Keratinocyte (primary cell): Measurements from ENCODE around the gene PCIF1. TPM values are rescaled to one million over a fixed set of nuclear protein-coding genes. Genes with fewer than 3 reads are reported as not detected.

Experiments used
- DNase-seq: peaks from one replicate; pipeline ENCODE4 v3.0.0-alpha.2; 2011; ENCODE audit warnings: low read depth, missing footprints, low spot score
- FAIRE-seq: peaks from 2 replicates; lab custom pipeline; 2011; peaks lifted over from hg19 to GRCh38; lab: Jason Lieb, UNC
- H2AFZ ChIP-seq: 2 replicates; pipeline ENCODE4 v1.6.0; 2012; ENCODE audit warnings: low read length, control low read depth, inconsistent platforms; ENCODE audit not compliant: control insufficient read depth
- H3K27ac ChIP-seq: 2 replicates; pipeline ENCODE4 v1.5.1; 2011; ENCODE audit warnings: low read length; ENCODE audit not compliant: control insufficient read depth, insufficient read depth
- H3K27me3 ChIP-seq: 3 replicates; pipeline ENCODE4 v1.6.0; 2011; ENCODE audit warnings: low read length; ENCODE audit not compliant: control insufficient read depth, insufficient read depth; ENCODE audit errors: extremely low read depth
- H3K36me3 ChIP-seq, 2 experiments: 2 replicates in 1 of 2; 3 replicates in 1 of 2; pipeline ENCODE4 v1.5.1; 2011; ENCODE audit warnings: low read length in 2 of 2, mild to moderate bottlenecking in 1 of 2; ENCODE audit not compliant: control insufficient read depth in 2 of 2, insufficient read depth in 2 of 2; ENCODE audit errors: extremely low read depth in 1 of 2
- H3K4me1 ChIP-seq: 3 replicates; pipeline ENCODE4 v1.5.1; 2011; ENCODE audit warnings: low read length; ENCODE audit not compliant: control insufficient read depth, insufficient read depth; ENCODE audit errors: extremely low read depth
- H3K4me2 ChIP-seq: 3 replicates; pipeline ENCODE4 v1.6.0; 2011; ENCODE audit warnings: low read depth, low read length; ENCODE audit not compliant: control insufficient read depth, insufficient read depth; ENCODE audit errors: extremely low read depth
- H3K4me3 ChIP-seq, 3 experiments: fragments of 200-600 bp in 1 of 3; sonication (generic) in 1 of 3; 2 replicates in 2 of 3; 3 replicates in 1 of 3; pipeline ENCODE4 v1.5.1; 2011 to 2016; ENCODE audit warnings: low read length in 3 of 3, mild to moderate bottlenecking in 3 of 3, control low read depth in 2 of 3, inconsistent platforms in 1 of 3, low read depth in 1 of 3, mixed read lengths in 1 of 3, mixed run types in 1 of 3, moderate library complexity in 1 of 3; ENCODE audit not compliant: control insufficient read depth in 2 of 3, insufficient read depth in 2 of 3; ENCODE audit errors: extremely low read depth in 1 of 3
- H3K79me2 ChIP-seq: 2 replicates; pipeline ENCODE4 v1.6.0; 2012; ENCODE audit warnings: low read length; ENCODE audit not compliant: control insufficient read depth, insufficient read depth
- H3K9ac ChIP-seq: 3 replicates; pipeline ENCODE4 v1.6.0; 2011; ENCODE audit warnings: low read length; ENCODE audit not compliant: control insufficient read depth, insufficient read depth; ENCODE audit errors: extremely low read depth
- H3K9me1 ChIP-seq: 3 replicates; pipeline ENCODE4 v1.6.0; 2011; ENCODE audit warnings: low read length; ENCODE audit not compliant: control insufficient read depth, insufficient read depth; ENCODE audit errors: extremely low read depth
- H3K9me3 ChIP-seq: 2 replicates; pipeline ENCODE4 v1.5.1; 2012; ENCODE audit warnings: low read depth, low read length; ENCODE audit not compliant: control insufficient read depth
- H4K20me1 ChIP-seq: 3 replicates; pipeline ENCODE4 v1.6.0; 2011; ENCODE audit warnings: low read length; ENCODE audit not compliant: control insufficient read depth, insufficient read depth; ENCODE audit errors: extremely low read depth
- EZH2 ChIP-seq: IDR thresholded peaks from one replicate; pipeline ENCODE4 v1.6.1; 2012; ENCODE audit warnings: inconsistent platforms, mild to moderate bottlenecking, low read length, moderate library complexity
- dilution Hi-C: fragments of 300-500 bp; cut with MboI; formaldehyde crosslinking; loops from one replicate; pipeline ENCODE4 v1.7.0; 2020; ENCODE audit warnings: low sequenced_read_pairs; ENCODE audit not compliant: extremely low pct_ligation_motif_present
- polyA plus RNA-seq, 5 experiments: library from polyadenylated mRNA; depleted of rRNA in 3 of 5; stranded (reverse) in 3 of 5; stranded (forward) in 1 of 5; unstranded in 1 of 5; fragments of >200 nt; gene quantifications; 1 replicate in 1 of 5; 2 replicates in 3 of 5; 3 replicates in 1 of 5; pipeline versions ENCODE4 v1.2.1 to v1.2.3, GENCODE V29; 2011 to 2012; ENCODE audit warnings: missing spikeins in 2 of 5, low read depth in 1 of 5, low replicate concordance in 1 of 5
- TF ChIP-seq, protein P1 (sequence below), 3 experiments: IDR thresholded peaks in 1 of 3; conservative IDR thresholded peaks in 1 of 3; optimal IDR thresholded peaks in 1 of 3; 2 replicates in 2 of 3; 3 replicates in 1 of 3; pipeline versions ENCODE3 to v1.5.1; 2011; ENCODE audit warnings: low read length in 3 of 3, mild to moderate bottlenecking in 3 of 3, moderate library complexity in 2 of 3, control low read depth in 1 of 3, inconsistent platforms in 1 of 3; ENCODE audit not compliant: insufficient read depth in 2 of 3; ENCODE audit errors: extremely low read depth in 1 of 3

PCIF1 gene
- polyA plus RNA-seq, 1 donor (not counting 4 experiments of a cell fraction or from before 2014, with no cell fraction given): 7.0 TPM

DNA sequence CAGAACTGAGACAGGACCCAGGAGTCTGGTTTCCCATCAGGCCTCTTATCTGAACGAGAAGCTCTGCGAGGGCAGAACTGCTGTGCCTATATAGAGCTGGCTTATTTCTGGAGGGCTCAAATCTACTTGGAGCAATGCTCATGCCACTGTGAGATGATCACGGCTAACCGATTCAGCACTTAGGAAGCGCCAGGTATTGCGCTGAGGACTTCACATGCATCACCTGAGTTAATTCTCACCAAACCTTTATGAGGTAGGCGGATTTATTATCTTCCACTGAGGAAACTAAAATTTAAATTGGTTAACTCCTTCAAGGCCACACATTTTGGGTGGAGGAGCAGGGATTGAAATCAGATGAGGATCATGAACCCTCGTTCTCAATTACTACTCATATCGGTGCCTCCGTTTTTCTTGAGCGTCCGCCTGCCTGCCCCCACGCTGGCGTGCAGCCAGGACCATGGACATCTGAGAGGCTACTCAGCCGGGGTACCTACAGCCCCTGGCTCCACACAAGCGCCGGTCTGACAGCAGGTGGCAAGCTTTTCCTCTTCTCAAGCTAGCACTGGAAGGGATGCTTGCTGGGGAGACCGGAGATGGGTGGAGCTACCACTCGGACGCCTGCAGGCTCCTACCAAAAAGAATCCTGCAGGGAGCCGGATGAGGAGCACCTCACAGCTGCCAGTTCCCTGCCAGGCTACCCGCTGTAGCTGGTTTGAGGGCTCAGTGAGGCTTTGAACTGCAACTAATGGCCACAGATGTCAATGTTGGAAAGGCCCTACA lies 1.0 kb upstream of the PCIF1 start:
- FAIRE-seq: no peak

DNA sequence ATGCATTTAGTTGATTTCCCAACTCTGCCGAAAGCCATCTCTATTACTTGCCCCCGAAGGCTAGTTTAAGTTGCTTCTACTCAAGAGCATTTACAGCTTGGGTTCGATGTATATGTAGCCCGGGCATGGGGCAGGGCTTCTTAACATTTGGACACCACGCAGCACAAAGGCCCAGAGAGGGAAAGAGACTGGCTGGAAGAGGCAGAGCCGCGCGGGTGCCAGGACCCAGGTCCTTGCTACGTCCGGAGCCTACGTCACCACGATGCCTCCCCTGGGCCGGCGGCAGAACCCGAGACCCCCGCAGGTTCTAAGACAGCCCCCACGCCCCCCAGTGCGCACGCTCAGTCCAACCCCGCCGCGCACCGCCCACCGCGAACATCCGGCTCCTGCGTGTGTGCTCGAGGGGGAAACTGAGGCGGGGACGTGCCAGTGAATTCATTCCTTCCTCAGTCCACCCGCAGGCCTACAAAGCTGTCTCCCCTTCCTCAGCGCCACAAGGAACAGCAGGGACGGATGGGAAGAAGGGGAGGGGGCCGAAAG lies 367 bp upstream of the PCIF1 start:
- no peaks in the 10 kb centered on the region for H4K20me1 ChIP-seq
- H3K27ac ChIP-seq: peak overlapping the region; percentile 97
- no peaks in the 10 kb centered on the region for H3K9me1 ChIP-seq
- dilution Hi-C loops: no loop called here
- H3K4me2 ChIP-seq: peak overlapping the region; percentile 100
- no peaks in the 10 kb centered on the region for H3K9me3 ChIP-seq
- peaks cover 9 to 13% of the 10 kb centered on the region in 2 experiments for H3K36me3 ChIP-seq
- H3K4me1 ChIP-seq: peaks cover 14% of the 10 kb centered on the region
- peak overlapping the region; percentile 89 to 95 (median 92) for H3K4me3 ChIP-seq
- H3K79me2 ChIP-seq: peaks cover 33% of the 10 kb centered on the region
- FAIRE-seq: no peak
- no peak for DNase-seq
- no peak for TF ChIP-seq EZH2
- TF ChIP-seq, protein P1, sequence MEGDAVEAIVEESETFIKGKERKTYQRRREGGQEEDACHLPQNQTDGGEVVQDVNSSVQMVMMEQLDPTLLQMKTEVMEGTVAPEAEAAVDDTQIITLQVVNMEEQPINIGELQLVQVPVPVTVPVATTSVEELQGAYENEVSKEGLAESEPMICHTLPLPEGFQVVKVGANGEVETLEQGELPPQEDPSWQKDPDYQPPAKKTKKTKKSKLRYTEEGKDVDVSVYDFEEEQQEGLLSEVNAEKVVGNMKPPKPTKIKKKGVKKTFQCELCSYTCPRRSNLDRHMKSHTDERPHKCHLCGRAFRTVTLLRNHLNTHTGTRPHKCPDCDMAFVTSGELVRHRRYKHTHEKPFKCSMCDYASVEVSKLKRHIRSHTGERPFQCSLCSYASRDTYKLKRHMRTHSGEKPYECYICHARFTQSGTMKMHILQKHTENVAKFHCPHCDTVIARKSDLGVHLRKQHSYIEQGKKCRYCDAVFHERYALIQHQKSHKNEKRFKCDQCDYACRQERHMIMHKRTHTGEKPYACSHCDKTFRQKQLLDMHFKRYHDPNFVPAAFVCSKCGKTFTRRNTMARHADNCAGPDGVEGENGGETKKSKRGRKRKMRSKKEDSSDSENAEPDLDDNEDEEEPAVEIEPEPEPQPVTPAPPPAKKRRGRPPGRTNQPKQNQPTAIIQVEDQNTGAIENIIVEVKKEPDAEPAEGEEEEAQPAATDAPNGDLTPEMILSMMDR (optimal IDR thresholded peaks at IDR 0.05 in 1 of 3, IDR thresholded peaks at IDR 0.05 in 1 of 3, conservative IDR thresholded peaks at IDR 0.05 in 1 of 3; ENCODE audit: extremely low read depth in 1 of 3, insufficient read depth in 2 of 3, low read length in 3 of 3): no peak
- H3K9ac ChIP-seq: peak overlapping the region; percentile 99
- no peaks in the 10 kb centered on the region for H3K27me3 ChIP-seq
- H2AFZ ChIP-seq: peak overlapping the region; percentile 88

More for the DNA sequence above, 1.0 kb upstream of the PCIF1 start:
- peak overlapping the region; percentile 100 for H3K4me2 ChIP-seq
- TF ChIP-seq EZH2: no peak
- TF ChIP-seq, protein P1 (optimal IDR thresholded peaks at IDR 0.05 in 1 of 3, IDR thresholded peaks at IDR 0.05 in 1 of 3, conservative IDR thresholded peaks at IDR 0.05 in 1 of 3; ENCODE audit: extremely low read depth in 1 of 3, insufficient read depth in 2 of 3, low read length in 3 of 3): peak; percentile 30 to 51 (median 39)
- peaks cover 33% of the 10 kb centered on the region for H3K79me2 ChIP-seq
- peak overlapping the region; percentile 89 to 95 (median 92) for H3K4me3 ChIP-seq
- no peak for DNase-seq
- peaks cover 14% of the 10 kb centered on the region for H3K4me1 ChIP-seq
- no peaks in the 10 kb centered on the region for H3K27me3 ChIP-seq
- H3K9ac ChIP-seq: peak overlapping the region; percentile 99
- H3K9me3 ChIP-seq: no peaks in the 10 kb centered on the region
- H4K20me1 ChIP-seq: no peaks in the 10 kb centered on the region
- H3K27ac ChIP-seq: peak overlapping the region; percentile 97
- peaks cover 3 to 13% of the 10 kb centered on the region in 2 experiments for H3K36me3 ChIP-seq
- peak overlapping the region; percentile 88 for H2AFZ ChIP-seq
- dilution Hi-C loops: no loop called here
- H3K9me1 ChIP-seq: no peaks in the 10 kb centered on the region
